GM19023 (cell line): ENCODE results near the gene SNX9.
A peak's percentile ranks its signal among the peaks of the same experiment; 100 is the strongest.
"Not testable (repeated sequence)": the region's sequence is repeated elsewhere in the genome, so short reads cannot be mapped to it uniquely, and the experiment has no call there.

Source experiments
- ATAC-seq: cut with Tn5 transposase; IDR thresholded peaks from one replicate; pipeline ENCODE4 v1.9.1; 2021; ENCODE audit warnings: mild to moderate bottlenecking, moderate library complexity; ENCODE audit not compliant: unreplicated experiment

Gene SNX9

GRCh38 chr6:157823001-157823527, at the start of gene SNX9:
Gene SNX9 (plus strand): TSS chr6:157823246. CDS start chr6:157823435, 189 bp downstream.
- ATAC-seq, result peak; percentile 75

GRCh38 chr6:157773248-157773773, 49.7 kb upstream of the SNX9 start:
- no peak for ATAC-seq

- no peak for ATAC-seq
These were observed 48.6 kb upstream of the SNX9 start for GRCh38 chr6:157774153-157775135.

- no peak for ATAC-seq
These were observed 47.7 kb upstream of the SNX9 start for GRCh38 chr6:157775376-157775775.

- no peak for ATAC-seq
These were observed 45.7 kb upstream of the SNX9 start for GRCh38 chr6:157777344-157777743.

- no peak for ATAC-seq
These were observed 44.3 kb upstream of the SNX9 start for GRCh38 chr6:157778719-157779118.

- ATAC-seq, result no peak
These were observed 43.1 kb upstream of the SNX9 start for GRCh38 chr6:157779705-157780604.

GRCh38 chr6:157785636-157786035, 37.4 kb upstream of the SNX9 start:
- no peak for ATAC-seq

GRCh38 chr6:157786221-157786620, 36.8 kb upstream of the SNX9 start:
- no peak for ATAC-seq

GRCh38 chr6:157787080-157787479, 36.0 kb upstream of the SNX9 start:
- no peak for ATAC-seq

GRCh38 chr6:157788180-157788579, 34.9 kb upstream of the SNX9 start:
- no peak for ATAC-seq

- ATAC-seq, result no peak
These were observed 33.7 kb upstream of the SNX9 start for GRCh38 chr6:157789297-157789696.

GRCh38 chr6:157789861-157790260, 33.2 kb upstream of the SNX9 start:
- no peak for ATAC-seq

GRCh38 chr6:157790548-157791160, 32.4 kb upstream of the SNX9 start:
- no peak for ATAC-seq

- ATAC-seq, result no peak
These were observed 31.6 kb upstream of the SNX9 start for GRCh38 chr6:157791450-157791849.

GRCh38 chr6:157792671-157793070, 30.4 kb upstream of the SNX9 start:
- no peak for ATAC-seq

- not testable (repeated sequence) for ATAC-seq
These were observed 29.0 kb upstream of the SNX9 start for GRCh38 chr6:157794012-157794411.

GRCh38 chr6:157795841-157796240, 27.2 kb upstream of the SNX9 start:
- ATAC-seq, result no peak

- ATAC-seq, result no peak
These were observed 24.2 kb upstream of the SNX9 start for GRCh38 chr6:157798851-157799250.

GRCh38 chr6:157799561-157799960, 23.5 kb upstream of the SNX9 start:
- ATAC-seq, result not testable (repeated sequence)
